Upper lobe of right lung (tissue), 1 donor: Measurements from ENCODE around the gene FZD10. TPM values are rescaled to one million over a fixed set of nuclear protein-coding genes. Genes with fewer than 3 reads are reported as not detected.

Experiments
- ATAC-seq: fragments of 200-7000 bp; cut with Tn5 transposase; one replicate; pipeline ENCODE4 v1.9.1; 2020; ENCODE audit warnings: mild to moderate bottlenecking, moderate library complexity
- DNase-seq: peaks from one replicate; pipeline ENCODE4 v3.0.0-alpha.2; 2020
- H3K27ac ChIP-seq: fragments of 200-600 bp; one replicate; pipeline ENCODE4 v1.8.0; 2022
- H3K27me3 ChIP-seq: fragments of 200-600 bp; one replicate; pipeline ENCODE4 v1.8.0; 2022; ENCODE audit warnings: mild to moderate bottlenecking
- H3K36me3 ChIP-seq: fragments of 200-600 bp; one replicate; pipeline ENCODE4 v1.8.0; 2022
- H3K4me1 ChIP-seq: fragments of 200-600 bp; one replicate; pipeline ENCODE4 v1.8.0; 2022
- H3K4me3 ChIP-seq: fragments of 200-600 bp; one replicate; pipeline ENCODE4 v1.8.0; 2022; ENCODE audit warnings: mild to moderate bottlenecking
- H3K9me3 ChIP-seq: fragments of 200-600 bp; one replicate; pipeline ENCODE4 v1.8.0; 2022
- intact Hi-C: fragments of 100-400 bp; cut with DNase I; formaldehyde crosslinking; loops from one replicate; pipeline ENCODE4 v1.11.0; 2022
- total RNA-seq: library from RNA; stranded (reverse); fragmentation: NEBNext Ultra II Directional; extraction: Animal tissue kit (Norgen Biotek cat#: 25700); gene quantifications from one replicate; pipeline ENCODE4 v1.2.1, GENCODE V29; 2021
- TF ChIP-seq, protein P1 (sequence below): fragments of 200-600 bp; IDR thresholded peaks from one replicate; pipeline ENCODE4 v1.8.0; 2022; ENCODE audit warnings: antibody characterized with exemption
- donor health status: DM: no; HTN: yes; CAD: no; lungs with severe emphysema.

The FZD10 gene
- total RNA-seq, 1 donor from 2014 or later = 0.84 TPM

GRCh38 chr12:130124106-130124505 is 38.2 kb upstream of the FZD10 start:
- intact Hi-C loops = no loop called here

GRCh38 chr12:130124605-130125244 is 37.5 kb upstream of the FZD10 start:
- ATAC-seq (no peak), DNase-seq (no peak)
- no peak overlapping the region for H3K4me3 ChIP-seq
- intact Hi-C loops = no loop called here
- H3K9me3 ChIP-seq = no peaks in the 10 kb centered on the region
- no peaks in the 10 kb centered on the region for H3K27me3 ChIP-seq
- H3K4me1 ChIP-seq = no peaks in the 10 kb centered on the region
- H3K36me3 ChIP-seq = no peaks in the 10 kb centered on the region
- no peak overlapping the region for H3K27ac ChIP-seq
- TF ChIP-seq, protein P1, sequence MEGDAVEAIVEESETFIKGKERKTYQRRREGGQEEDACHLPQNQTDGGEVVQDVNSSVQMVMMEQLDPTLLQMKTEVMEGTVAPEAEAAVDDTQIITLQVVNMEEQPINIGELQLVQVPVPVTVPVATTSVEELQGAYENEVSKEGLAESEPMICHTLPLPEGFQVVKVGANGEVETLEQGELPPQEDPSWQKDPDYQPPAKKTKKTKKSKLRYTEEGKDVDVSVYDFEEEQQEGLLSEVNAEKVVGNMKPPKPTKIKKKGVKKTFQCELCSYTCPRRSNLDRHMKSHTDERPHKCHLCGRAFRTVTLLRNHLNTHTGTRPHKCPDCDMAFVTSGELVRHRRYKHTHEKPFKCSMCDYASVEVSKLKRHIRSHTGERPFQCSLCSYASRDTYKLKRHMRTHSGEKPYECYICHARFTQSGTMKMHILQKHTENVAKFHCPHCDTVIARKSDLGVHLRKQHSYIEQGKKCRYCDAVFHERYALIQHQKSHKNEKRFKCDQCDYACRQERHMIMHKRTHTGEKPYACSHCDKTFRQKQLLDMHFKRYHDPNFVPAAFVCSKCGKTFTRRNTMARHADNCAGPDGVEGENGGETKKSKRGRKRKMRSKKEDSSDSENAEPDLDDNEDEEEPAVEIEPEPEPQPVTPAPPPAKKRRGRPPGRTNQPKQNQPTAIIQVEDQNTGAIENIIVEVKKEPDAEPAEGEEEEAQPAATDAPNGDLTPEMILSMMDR = no peak

More at GRCh38 chr12:130124106-130124505, 38.2 kb upstream of the FZD10 start:
- no peak overlapping the region for H3K4me3 ChIP-seq
- ATAC-seq (no peak), DNase-seq (no peak)
- H3K9me3 ChIP-seq = no peaks in the 10 kb centered on the region
- H3K27ac ChIP-seq = no peak overlapping the region
- H3K27me3 ChIP-seq = no peaks in the 10 kb centered on the region
- no peaks in the 10 kb centered on the region for H3K36me3 ChIP-seq
- TF ChIP-seq, protein P1 = no peak
- no peaks in the 10 kb centered on the region for H3K4me1 ChIP-seq

DNA sequence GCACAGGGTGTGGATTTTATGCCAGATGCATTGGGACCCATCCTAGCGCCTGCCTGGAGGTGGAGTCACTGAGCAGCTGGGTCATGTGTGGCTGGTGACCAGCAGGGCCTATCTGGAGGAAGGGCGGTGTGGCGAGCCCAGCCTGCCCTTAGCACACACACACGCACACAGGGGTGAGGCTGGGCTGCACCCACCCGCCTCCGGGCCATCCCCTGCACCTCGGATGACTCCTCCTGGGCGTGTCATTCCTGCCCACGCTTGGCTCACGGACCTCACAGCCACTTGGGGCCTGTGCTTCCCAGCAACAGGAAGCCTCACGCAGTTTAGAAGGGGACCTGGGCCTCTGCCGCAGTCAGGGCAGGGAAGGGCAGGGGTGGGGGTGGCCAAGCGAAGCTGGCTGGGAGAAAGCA is 36.2 kb upstream of the FZD10 start:
- TF ChIP-seq, protein P1 = no peak
- no peak overlapping the region for H3K4me3 ChIP-seq
- no peak overlapping the region for H3K27ac ChIP-seq
- ATAC-seq = peak; percentile 20
- DNase-seq = no peak
- no peaks in the 10 kb centered on the region for H3K4me1 ChIP-seq
- H3K36me3 ChIP-seq = no peaks in the 10 kb centered on the region
- no peaks in the 10 kb centered on the region for H3K9me3 ChIP-seq
- intact Hi-C loops = no loop called here
- H3K27me3 ChIP-seq = no peaks in the 10 kb centered on the region

GRCh38 chr12:130127532-130127911 is 34.7 kb upstream of the FZD10 start:
- no peaks in the 10 kb centered on the region for H3K9me3 ChIP-seq
- TF ChIP-seq, protein P1 = no peak
- intact Hi-C loops = no loop called here
- no peaks in the 10 kb centered on the region for H3K36me3 ChIP-seq
- no peaks in the 10 kb centered on the region for H3K27me3 ChIP-seq
- H3K4me3 ChIP-seq = no peak overlapping the region
- no peak overlapping the region for H3K27ac ChIP-seq
- H3K4me1 ChIP-seq = no peaks in the 10 kb centered on the region
- DNase-seq = no peak
- no peak for ATAC-seq

DNA sequence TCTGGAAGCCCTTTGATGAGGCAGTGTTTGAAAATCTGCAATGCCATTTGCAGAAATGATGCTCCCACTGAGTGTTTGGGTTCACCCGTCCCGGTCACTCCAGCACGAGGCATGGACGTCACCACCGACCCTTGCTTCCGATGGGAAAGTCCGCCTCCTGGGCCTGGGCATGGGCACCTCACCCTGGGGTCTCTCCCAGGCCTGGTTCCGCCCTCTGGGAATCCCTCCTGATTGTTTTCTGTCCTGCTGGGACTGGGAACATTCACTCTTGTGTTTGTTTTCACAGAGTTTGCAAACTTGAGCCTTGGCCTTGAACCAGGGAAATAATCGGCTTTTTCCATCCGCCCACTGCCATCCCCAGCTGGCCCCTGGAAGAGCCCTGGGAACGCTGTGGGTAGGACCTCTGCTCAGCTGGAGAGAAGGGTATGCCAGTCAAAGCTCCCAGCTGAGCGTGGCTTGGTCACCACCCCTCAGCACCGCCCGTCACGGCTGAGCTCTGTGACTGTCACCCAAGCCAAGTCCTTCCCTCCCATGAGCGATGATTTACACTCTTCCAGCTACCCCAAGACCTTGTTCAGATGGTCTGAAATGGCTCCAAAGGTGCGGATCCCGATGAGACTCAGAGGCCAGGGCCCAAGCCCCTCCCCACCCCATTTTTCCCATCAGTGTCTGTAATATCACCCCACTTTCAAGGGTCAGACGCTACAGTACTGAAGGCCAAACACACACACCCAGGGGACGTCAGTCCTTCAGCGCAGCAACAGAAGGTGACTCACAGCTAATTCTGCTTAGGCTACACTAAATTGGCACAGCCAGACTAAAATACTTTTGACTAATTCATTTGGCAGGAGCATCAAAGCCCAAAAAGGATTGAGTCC is 34.1 kb upstream of the FZD10 start:
- H3K4me1 ChIP-seq = no peaks in the 10 kb centered on the region
- ATAC-seq = no peak
- no peaks in the 10 kb centered on the region for H3K27me3 ChIP-seq
- TF ChIP-seq, protein P1 = no peak
- H3K36me3 ChIP-seq = no peaks in the 10 kb centered on the region
- no peak overlapping the region for H3K4me3 ChIP-seq
- intact Hi-C loops = no loop called here
- H3K27ac ChIP-seq = no peak overlapping the region
- no peaks in the 10 kb centered on the region for H3K9me3 ChIP-seq
- DNase-seq = no peak
